ENCODE results near the gene HAPSTR1.

GRCh38 chr16:9070254-9070653, 21.2 kb upstream of the HAPSTR1 start:
- no peak for TF ChIP-seq CTCF (conservative IDR thresholded peaks at IDR 0.05; ENCODE audit: low read depth, low read length)
- TF ChIP-seq CEBPB (IDR thresholded peaks at IDR 0.05; ENCODE audit: low read depth, low read length) = no peak
- no peak for TF ChIP-seq MAZ (IDR thresholded peaks at IDR 0.05; ENCODE audit: borderline replicate concordance, low read depth, low read length)
- no peak for TF ChIP-seq POLR2A (IDR thresholded peaks at IDR 0.05; ENCODE audit: low read depth, low read length)
- no peak for TF ChIP-seq RFX5 (IDR thresholded peaks at IDR 0.05; ENCODE audit: low read depth, low read length)
- no peak for TF ChIP-seq CHD1 (IDR thresholded peaks at IDR 0.05; ENCODE audit: low read depth, low read length)
- no peak for TF ChIP-seq BHLHE40 (IDR thresholded peaks at IDR 0.05; ENCODE audit: low read depth, low read length)
- TF ChIP-seq FOS (IDR thresholded peaks at IDR 0.05; ENCODE audit: low read depth, low read length) = no peak
- no peak for TF ChIP-seq ELK1 (IDR thresholded peaks at IDR 0.05; ENCODE audit: borderline replicate concordance, low read depth, low read length)
- no peak for TF ChIP-seq USF2 (IDR thresholded peaks at IDR 0.05; ENCODE audit: low read depth, low read length)

Data from IMR-90 (cell line).